PC-9 (cell line): ENCODE measurements around the gene THSD1. TPM values are rescaled to one million over a fixed set of nuclear protein-coding genes. Genes with fewer than 3 reads are reported as not detected.

ENCODE experiments used
- BruUV-seq: library from RNA; stranded (reverse); fragments of 400-500 nt; replicated peaks from 2 replicates; lab custom pipeline; 2021; lab: Mats Ljungman, UMichigan
- CTCF ChIA-PET: fragments of 300-600 bp; sonication (Branson Sonifier 250); formaldehyde crosslinking; loops from one replicate; lab custom pipeline; 2022; ENCODE audit warnings: antibody characterized with exemption; lab: Charles Lee
- POLR2A ChIA-PET: fragments of 300-600 bp; sonication (Branson Sonifier 250); formaldehyde crosslinking; loops from one replicate; lab custom pipeline; 2022; ENCODE audit warnings: antibody characterized with exemption; ENCODE audit not compliant: unreplicated experiment; lab: Charles Lee
- DNase-seq, 2 experiments: peaks; one replicate each; pipeline versions ENCODE4 v3.0.0 to v3.0.0-alpha.2; 2015 to 2022; ENCODE audit warnings: mixed read lengths in 1 of 2
- H2AFZ ChIP-seq: fragments of 200-600 bp; sonication (generic); 2 replicates; pipeline ENCODE4 v1.8.1; 2017; ENCODE audit warnings: antibody characterized with exemption
- H3F3A ChIP-seq: fragments of 200-600 bp; sonication (generic); 2 replicates; pipeline ENCODE4 v1.8.1; 2017; ENCODE audit warnings: antibody characterized with exemption, mild to moderate bottlenecking, low read depth; ENCODE audit not compliant: insufficient read depth
- H3K27ac ChIP-seq: fragments of 200-600 bp; sonication (generic); 2 replicates; pipeline ENCODE4 v1.6.1; 2016; ENCODE audit warnings: mixed run types
- H3K27me3 ChIP-seq: fragments of 200-600 bp; sonication (generic); 2 replicates; pipeline ENCODE4 v1.6.1; 2016; ENCODE audit warnings: low read depth, mixed run types; ENCODE audit not compliant: insufficient read depth
- H3K36me3 ChIP-seq: fragments of 200-600 bp; sonication (generic); 2 replicates; pipeline ENCODE4 v1.6.1; 2016; ENCODE audit warnings: low read depth, mixed run types
- H3K4me1 ChIP-seq: fragments of 200-600 bp; sonication (generic); replicated peaks from 2 replicates; pipeline ENCODE4 v1.6.1; 2016; ENCODE audit warnings: mixed run types; ENCODE audit not compliant: insufficient read depth
- H3K4me2 ChIP-seq: fragments of 200-600 bp; sonication (generic); 2 replicates; pipeline ENCODE4 v1.6.1; 2017; ENCODE audit warnings: mixed run types
- H3K4me3 ChIP-seq: fragments of 200-600 bp; sonication (generic); 2 replicates; pipeline ENCODE4 v1.6.1; 2016; ENCODE audit warnings: mixed run types
- H3K79me2 ChIP-seq: fragments of 200-600 bp; sonication (generic); 2 replicates; pipeline ENCODE4 v1.6.1; 2017; ENCODE audit warnings: low read depth, mixed run types
- H3K9me2 ChIP-seq: fragments of 200-600 bp; sonication (generic); 2 replicates; pipeline ENCODE4 v1.8.1; 2017; ENCODE audit warnings: mild to moderate bottlenecking; ENCODE audit not compliant: insufficient read depth
- H3K9me3 ChIP-seq: fragments of 200-600 bp; sonication (generic); 2 replicates; pipeline ENCODE4 v1.8.1; 2016; ENCODE audit warnings: low read depth; ENCODE audit not compliant: insufficient read depth
- H4K20me1 ChIP-seq: fragments of 200-600 bp; sonication (generic); 2 replicates; pipeline ENCODE4 v1.8.1; 2017; ENCODE audit not compliant: insufficient read depth
- CTCF ChIP-seq: fragments of 200-600 bp; sonication (generic); conservative IDR thresholded peaks from 2 replicates; pipeline ENCODE4 v1.6.1; 2017; ENCODE audit warnings: mixed run types, antibody characterized with exemption, mild to moderate bottlenecking, moderate library complexity
- EZH2 ChIP-seq: fragments of 200-600 bp; sonication (generic); IDR thresholded peaks from 2 replicates; pipeline ENCODE4 v1.8.0; 2017; ENCODE audit warnings: antibody characterized with exemption, low read depth
- intact Hi-C: fragments of 100-400 bp; cut with micrococcal nuclease; formaldehyde crosslinking; loops from one replicate; pipeline ENCODE4 v1.10.0; 2022; ENCODE audit not compliant: unreplicated experiment
- total RNA-seq: library from RNA; stranded (reverse); gene quantifications from 2 replicates; pipeline ENCODE4 v1.2.3, GENCODE V29; 2021

The THSD1 gene
- total RNA-seq, 1 experiment from 2014 or later: 0.33 TPM

GRCh38 chr13:52449331-52450011 is 43.5 kb upstream of the THSD1 start:
- H3K4me1 ChIP-seq: peaks cover 52% of the 10 kb centered on the region
- ChIA-PET POLR2A (no interaction called here), CTCF (interaction anchor here (0.6 to 1.8 kb wide), 5 partner anchors 13 to 638 kb away, joined by 4 to 7 read pairs (median 5); no protein-coding TSS in a partner anchor)
- H4K20me1 ChIP-seq: 0 out of 2 replicates have a peak, but pooled peaks cover 3% of the 10 kb centered on the region
- H3K27ac ChIP-seq: peak overlapping the region; percentile 58
- BruUV-seq: no TSS peak
- DNase-seq: no peak
- no peaks in the 10 kb centered on the region for H3K9me2 ChIP-seq
- H3K4me2 ChIP-seq: peak overlapping the region; percentile 85
- H3K27me3 ChIP-seq: no peaks in the 10 kb centered on the region
- TF ChIP-seq CTCF: no peak
- TF ChIP-seq EZH2: no peak
- H3K4me3 ChIP-seq: peak overlapping the region; percentile 65
- H3K79me2 ChIP-seq: peaks cover 46% of the 10 kb centered on the region
- no peaks in the 10 kb centered on the region for H3K9me3 ChIP-seq
- peak overlapping the region; percentile 79 for H2AFZ ChIP-seq
- no peaks in the 10 kb centered on the region for H3F3A ChIP-seq
- intact Hi-C loops: loop anchor here (1.0 to 10.0 kb wide), 8 partner anchors 106 to 647 kb away; partner anchors contain the start of genes ALG11, ATP7B, DHRS12 and NEK5
- 0 out of 2 replicates have a peak, but pooled peaks cover 7% of the 10 kb centered on the region for H3K36me3 ChIP-seq

- peaks cover 40% of the 10 kb centered on the region for H3K4me1 ChIP-seq
- BruUV-seq: no TSS peak
These were observed 42.0 kb upstream of the THSD1 start for GRCh38 chr13:52447815-52448552.

More at GRCh38 chr13:52447815-52448552, 42.0 kb upstream of the THSD1 start:
- no peak for TF ChIP-seq EZH2
- no peak for TF ChIP-seq CTCF
- intact Hi-C loops: no loop called here
- no peak overlapping the region for H3K4me3 ChIP-seq
- no peaks in the 10 kb centered on the region for H3K9me3 ChIP-seq
- peaks cover 48% of the 10 kb centered on the region for H3K79me2 ChIP-seq
- CTCF ChIA-PET: interaction anchor here (1.0 kb wide), 1 partner anchor 104 kb away, joined by 3 read pairs; no protein-coding TSS in a partner anchor
- H3F3A ChIP-seq: no peaks in the 10 kb centered on the region
- no peak overlapping the region for H3K27ac ChIP-seq
- H3K27me3 ChIP-seq: no peaks in the 10 kb centered on the region
- H3K4me2 ChIP-seq: peak overlapping the region; percentile 85; the same call in 1 of the 2 replicates
- no peak for DNase-seq
- no peaks in the 10 kb centered on the region for H3K9me2 ChIP-seq
- 0 out of 2 replicates have a peak, but pooled peaks cover 7% of the 10 kb centered on the region for H3K36me3 ChIP-seq
- POLR2A ChIA-PET: no interaction called here
- no peak overlapping the region for H2AFZ ChIP-seq
- H4K20me1 ChIP-seq: 0 out of 2 replicates have a peak, but pooled peaks cover 3% of the 10 kb centered on the region
